Measurements from ENCODE around the gene DNAL1.
"Not testable (repeated sequence)": the region's sequence is repeated elsewhere in the genome, so short reads cannot be mapped to it uniquely, and the experiment has no call there.

The DNAL1 gene

GRCh38 chr14:73651005-73651404, 6.2 kb downstream of the DNAL1 start:
- no peaks in the 10 kb centered on the region for H3K36me3 ChIP-seq (ENCODE audit: insufficient read depth, low read length)

GRCh38 chr14:73655851-73656250, 11.1 kb downstream of the DNAL1 start:
- Histone ChIP-seq H3K79me2 (ENCODE audit: insufficient read depth, low read length) (no peaks in the 10 kb centered on the region), H3K9me2 (replicated peaks; ENCODE audit: low read depth, low read length) (no peaks in the 10 kb centered on the region), H3K9me3 (ENCODE audit: insufficient read depth, low read depth, low read length) (no peaks in the 10 kb centered on the region), H3K4me1 (ENCODE audit: insufficient read depth, low read length, poor library complexity, severe bottlenecking) (no peaks in the 10 kb centered on the region), H3K4me2 (ENCODE audit: low read depth, low read length, poor library complexity, severe bottlenecking) (no peak overlapping the region), H2AFZ (ENCODE audit: low read length) (no peak overlapping the region), H4K20me1 (ENCODE audit: insufficient read depth, low read length, poor library complexity, severe bottlenecking) (no peaks in the 10 kb centered on the region), H3K36me3 (ENCODE audit: insufficient read depth, low read length) (no peaks in the 10 kb centered on the region), H3K27me3 (ENCODE audit: insufficient read depth, low read length, poor library complexity, severe bottlenecking) (no peaks in the 10 kb centered on the region), H3K4me3 (ENCODE audit: low read length, poor library complexity, severe bottlenecking) (no peak overlapping the region), H3K9ac (ENCODE audit: low read depth, low read length, poor library complexity, severe bottlenecking) (no peak overlapping the region), H3F3A (ENCODE audit: low read depth) (no peaks in the 10 kb centered on the region)
- no peak for TF ChIP-seq CTCF (conservative IDR thresholded peaks at IDR 0.05; ENCODE audit: low read length)
- no peak for TF ChIP-seq EZH2phosphoT487 (IDR thresholded peaks at IDR 0.05; ENCODE audit: borderline replicate concordance)

More at GRCh38 chr14:73651005-73651404, 6.2 kb downstream of the DNAL1 start:
- Histone ChIP-seq H3K4me3 (ENCODE audit: low read length, poor library complexity, severe bottlenecking) (no peak overlapping the region), H3K79me2 (ENCODE audit: insufficient read depth, low read length) (no peaks in the 10 kb centered on the region), H3K4me2 (ENCODE audit: low read depth, low read length, poor library complexity, severe bottlenecking) (no peak overlapping the region), H3K4me1 (ENCODE audit: insufficient read depth, low read length, poor library complexity, severe bottlenecking) (peaks cover under 1% of the 10 kb centered on the region), H3F3A (ENCODE audit: low read depth) (no peaks in the 10 kb centered on the region), H3K9me2 (replicated peaks; ENCODE audit: low read depth, low read length) (no peaks in the 10 kb centered on the region), H3K9ac (ENCODE audit: low read depth, low read length, poor library complexity, severe bottlenecking) (no peak overlapping the region), H3K9me3 (ENCODE audit: insufficient read depth, low read depth, low read length) (no peaks in the 10 kb centered on the region), H4K20me1 (ENCODE audit: insufficient read depth, low read length, poor library complexity, severe bottlenecking) (no peaks in the 10 kb centered on the region), H3K27me3 (ENCODE audit: insufficient read depth, low read length, poor library complexity, severe bottlenecking) (no peaks in the 10 kb centered on the region), H2AFZ (ENCODE audit: low read length) (no peak overlapping the region)
- TF ChIP-seq EZH2phosphoT487 (IDR thresholded peaks at IDR 0.05; ENCODE audit: borderline replicate concordance): no peak
- no peak for TF ChIP-seq CTCF (conservative IDR thresholded peaks at IDR 0.05; ENCODE audit: low read length)

DNA sequence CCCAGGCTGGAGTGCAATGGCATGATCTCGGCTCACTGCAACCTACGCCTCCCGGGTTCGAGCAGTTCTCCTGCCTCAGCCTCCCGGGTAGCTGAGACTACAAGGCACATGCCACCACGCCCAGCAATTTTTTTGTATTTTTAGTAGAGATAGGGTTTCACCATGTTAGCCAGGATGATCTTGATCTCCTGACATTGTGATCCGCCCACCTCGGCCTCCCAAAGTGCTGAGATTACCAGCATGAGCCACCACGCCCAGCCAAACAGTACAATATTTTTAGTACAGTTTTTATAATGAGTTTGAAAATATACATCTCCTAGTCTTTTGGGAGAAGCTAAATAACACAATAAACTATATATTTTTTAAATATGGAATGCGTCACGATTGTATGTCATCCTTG, 14.4 kb downstream of the DNAL1 start:
- H3K9ac ChIP-seq (ENCODE audit: low read depth, low read length, poor library complexity, severe bottlenecking); H3K4me2 ChIP-seq (ENCODE audit: low read depth, low read length, poor library complexity, severe bottlenecking); H3K9me2 ChIP-seq (replicated peaks; ENCODE audit: low read depth, low read length); H3F3A ChIP-seq (ENCODE audit: low read depth); H3K79me2 ChIP-seq (ENCODE audit: insufficient read depth, low read length); H3K9me3 ChIP-seq (ENCODE audit: insufficient read depth, low read depth, low read length); H2AFZ ChIP-seq (ENCODE audit: low read length); H4K20me1 ChIP-seq (ENCODE audit: insufficient read depth, low read length, poor library complexity, severe bottlenecking); H3K4me3 ChIP-seq (ENCODE audit: low read length, poor library complexity, severe bottlenecking); H3K27me3 ChIP-seq (ENCODE audit: insufficient read depth, low read length, poor library complexity, severe bottlenecking); H3K36me3 ChIP-seq (ENCODE audit: insufficient read depth, low read length); H3K4me1 ChIP-seq (ENCODE audit: insufficient read depth, low read length, poor library complexity, severe bottlenecking): not testable (repeated sequence)

- TF ChIP-seq EZH2phosphoT487 (IDR thresholded peaks at IDR 0.05; ENCODE audit: borderline replicate concordance) (no peak), CTCF (conservative IDR thresholded peaks at IDR 0.05; ENCODE audit: low read length) (no peak)
- H3K4me3 ChIP-seq (ENCODE audit: low read length, poor library complexity, severe bottlenecking): no peak overlapping the region
- no peaks in the 10 kb centered on the region for H3K9me3 ChIP-seq (ENCODE audit: insufficient read depth, low read depth, low read length)
- no peak overlapping the region for H3K9ac ChIP-seq (ENCODE audit: low read depth, low read length, poor library complexity, severe bottlenecking)
- no peaks in the 10 kb centered on the region for H3K27me3 ChIP-seq (ENCODE audit: insufficient read depth, low read length, poor library complexity, severe bottlenecking)
- H4K20me1 ChIP-seq (ENCODE audit: insufficient read depth, low read length, poor library complexity, severe bottlenecking): no peaks in the 10 kb centered on the region
- no peaks in the 10 kb centered on the region for H3K9me2 ChIP-seq (replicated peaks; ENCODE audit: low read depth, low read length)
- no peaks in the 10 kb centered on the region for H3K36me3 ChIP-seq (ENCODE audit: insufficient read depth, low read length)
- H2AFZ ChIP-seq (ENCODE audit: low read length): no peak overlapping the region
- H3K4me1 ChIP-seq (ENCODE audit: insufficient read depth, low read length, poor library complexity, severe bottlenecking): no peaks in the 10 kb centered on the region
- H3K4me2 ChIP-seq (ENCODE audit: low read depth, low read length, poor library complexity, severe bottlenecking): no peak overlapping the region
- no peaks in the 10 kb centered on the region for H3K79me2 ChIP-seq (ENCODE audit: insufficient read depth, low read length)
- no peaks in the 10 kb centered on the region for H3F3A ChIP-seq (ENCODE audit: low read depth)
These were observed 15.7 kb downstream of the DNAL1 start for GRCh38 chr14:73660511-73660910.
